ENCODE data around the gene DCHS1. TPM values are rescaled to one million over a fixed set of nuclear protein-coding genes. Genes with fewer than 3 reads are reported as not detected.

The DCHS1 gene
- total and polyA plus RNA-seq, 5 experiments from 2014 or later = 2.2 to 14.9 (median 6.1) TPM

GRCh38 chr11:6623391-6624363 is 31.9 kb downstream of the DCHS1 start:
- Mint-ChIP-seq H3K9me3 (no peaks in the 10 kb centered on the region), H3K4me3 (no peak overlapping the region), H3K4me1 (peaks cover 10 to 27% (median 22%) of the 10 kb centered on the region in 4 donors), H3K36me3 (peaks cover 0 to 21% (median 8%) of the 10 kb centered on the region in 3 donors), H3K27me3 (no peaks in the 10 kb centered on the region), H3K27ac (peak overlapping the region in 1 of 10 donors; percentile 57)
- ATAC-seq (no peak), DNase-seq (no peak)
- POLR2A ChIA-PET = interaction anchor here (0.8 to 5.0 kb wide), 2 partner anchors 11 to 23 kb away, joined by 3 to 27 read pairs; partner anchors contain the start of gene TAF10

GRCh38 chr11:6622261-6623171 is 33.1 kb downstream of the DCHS1 start:
- DNase-seq (no peak), ATAC-seq (no peak)
- Mint-ChIP-seq H3K36me3 (peaks cover 0 to 21% (median 8%) of the 10 kb centered on the region in 3 donors), H3K4me1 (peaks cover 7 to 16% (median 12%) of the 10 kb centered on the region in 4 donors), H3K9me3 (no peaks in the 10 kb centered on the region), H3K27ac (no peak overlapping the region), H3K4me3 (no peak overlapping the region), H3K27me3 (no peaks in the 10 kb centered on the region)
- POLR2A ChIA-PET = interaction anchor here (0.6 to 5.0 kb wide), 6 partner anchors 10 to 60 kb away, joined by 3 to 27 read pairs (median 6); partner anchors contain the start of genes MRPL17 and TAF10

- ATAC-seq = no peak
- Mint-ChIP-seq H3K4me3 (peak overlapping the region in 1 of 10 donors; percentile 20), H3K4me1 (peaks cover 4 to 14% (median 7%) of the 10 kb centered on the region in 4 donors), H3K27ac (peak overlapping the region in 2 of 10 donors; percentile 6 to 25), H3K36me3 (peaks cover 0 to 18% (median 8%) of the 10 kb centered on the region in 3 donors), H3K27me3 (no peaks in the 10 kb centered on the region), H3K9me3 (no peaks in the 10 kb centered on the region)
- no peak for DNase-seq
- POLR2A ChIA-PET = interaction anchor here (1.0 to 5.0 kb wide), 4 partner anchors 9 to 61 kb away, joined by 3 to 27 read pairs (median 8); partner anchors contain the start of genes MRPL17 and TAF10
These were observed 33.8 kb downstream of the DCHS1 start for GRCh38 chr11:6621711-6622211.

- H3K9me3 Mint-ChIP-seq = no peaks in the 10 kb centered on the region
- H3K27me3 Mint-ChIP-seq = no peaks in the 10 kb centered on the region
- H3K4me1 Mint-ChIP-seq = peaks cover 8 to 17% (median 11%) of the 10 kb centered on the region in 4 donors
- DNase-seq = no peak
- no peak overlapping the region for H3K27ac Mint-ChIP-seq
- no peak overlapping the region for H3K4me3 Mint-ChIP-seq
- POLR2A ChIA-PET = interaction anchor here (0.7 to 6.1 kb wide), 8 partner anchors 8 to 120 kb away, joined by 3 to 38 read pairs (median 6); partner anchors contain the start of genes DCHS1, MRPL17 and TAF10
- no peak for ATAC-seq
- peaks cover 5 to 22% (median 6%) of the 10 kb centered on the region in 3 donors for H3K36me3 Mint-ChIP-seq
These were observed 35.0 kb downstream of the DCHS1 start for GRCh38 chr11:6620636-6621035.

GRCh38 chr11:6619004-6619745 is 36.4 kb downstream of the DCHS1 start, which contains the start of gene TPP1:
TSS of gene TPP1 (minus strand) at chr11:6619422. CDS start at chr11:6619400, 22 bp downstream.
- peak; percentile 70 to 96 (median 91) for DNase-seq
- Mint-ChIP-seq H3K9me3 (no peaks in the 10 kb centered on the region), H3K27ac (no peak within 1 kb of the TSS), H3K4me1 (peaks cover 11 to 20% (median 14%) of the 10 kb centered on the region in 4 donors), H3K4me3 (no peak within 1 kb of the TSS), H3K27me3 (no peaks in the 10 kb centered on the region), H3K36me3 (peaks cover 6 to 22% (median 12%) of the 10 kb centered on the region in 3 donors)
- POLR2A ChIA-PET = interaction anchor here (0.7 to 6.1 kb wide), 22 partner anchors 8 to 385 kb away, joined by 3 to 58 read pairs (median 6); partner anchors contain the start of genes DCHS1, FHIP1B, ILK and MRPL17
- peak; percentile 93 to 97 for ATAC-seq

- Mint-ChIP-seq H3K36me3 (peaks cover 6 to 21% (median 10%) of the 10 kb centered on the region in 3 donors), H3K4me3 (no peak overlapping the region), H3K4me1 (peaks cover 11 to 20% (median 14%) of the 10 kb centered on the region in 4 donors), H3K27ac (no peak overlapping the region), H3K9me3 (no peaks in the 10 kb centered on the region), H3K27me3 (no peaks in the 10 kb centered on the region)
- POLR2A ChIA-PET = interaction anchor here (0.7 to 6.1 kb wide), 20 partner anchors 8 to 384 kb away, joined by 3 to 58 read pairs (median 6); partner anchors contain the start of genes DCHS1, FHIP1B, ILK and MRPL17
- DNase-seq (peak in 7 of 10 donors; percentile 32 to 80 (median 39)), ATAC-seq (peak; percentile 48 to 53)
These were observed 37.2 kb downstream of the DCHS1 start for GRCh38 chr11:6618117-6619003.

- Mint-ChIP-seq H3K4me1 (peaks cover 11 to 20% (median 14%) of the 10 kb centered on the region in 4 donors), H3K27ac (peak overlapping the region in 3 of 10 donors; percentile 1 to 60 (median 11)), H3K9me3 (no peaks in the 10 kb centered on the region), H3K36me3 (peaks cover 6 to 21% (median 10%) of the 10 kb centered on the region in 3 donors), H3K27me3 (no peaks in the 10 kb centered on the region), H3K4me3 (peak overlapping the region in 2 of 10 donors; percentile 4 to 71)
- DNase-seq = no peak
- ATAC-seq = no peak
- POLR2A ChIA-PET = interaction anchor here (1.2 to 6.1 kb wide), 8 partner anchors 10 to 227 kb away, joined by 3 to 58 read pairs (median 15); partner anchors contain the start of genes DCHS1, MRPL17 and SMPD1
These were observed 38.3 kb downstream of the DCHS1 start for GRCh38 chr11:6617315-6617781.

GRCh38 chr11:6616596-6617250 is 38.9 kb downstream of the DCHS1 start:
- DNase-seq (no peak), ATAC-seq (no peak)
- H3K9me3 Mint-ChIP-seq = no peaks in the 10 kb centered on the region
- H3K36me3 Mint-ChIP-seq = peaks cover 6 to 21% (median 10%) of the 10 kb centered on the region in 3 donors
- POLR2A ChIA-PET = interaction anchor here (0.9 to 6.1 kb wide), 7 partner anchors 12 to 227 kb away, joined by 3 to 58 read pairs (median 4); partner anchors contain the start of genes DCHS1, MRPL17 and SMPD1
- H3K27me3 Mint-ChIP-seq = no peaks in the 10 kb centered on the region
- peaks cover 11 to 18% (median 14%) of the 10 kb centered on the region in 4 donors for H3K4me1 Mint-ChIP-seq
- peak overlapping the region in 6 of 10 donors; percentile 4 to 71 (median 30) for H3K4me3 Mint-ChIP-seq
- H3K27ac Mint-ChIP-seq = peak overlapping the region in 3 of 10 donors; percentile 41 to 80 (median 54)

GRCh38 chr11:6615882-6616585 is 39.6 kb downstream of the DCHS1 start:
- no peaks in the 10 kb centered on the region for H3K9me3 Mint-ChIP-seq
- H3K4me3 Mint-ChIP-seq = peak overlapping the region in 3 of 10 donors; percentile 2 to 52 (median 37)
- POLR2A ChIA-PET = interaction anchor here (0.9 to 6.1 kb wide), 5 partner anchors 12 to 66 kb away, joined by 3 to 58 read pairs (median 4); partner anchors contain the start of genes DCHS1 and MRPL17
- peak overlapping the region in 8 of 10 donors; percentile 31 to 89 (median 58) for H3K27ac Mint-ChIP-seq
- DNase-seq = no peak
- H3K36me3 Mint-ChIP-seq = peaks cover 6 to 22% (median 10%) of the 10 kb centered on the region in 3 donors
- no peak for ATAC-seq
- peaks cover 17 to 21% (median 17%) of the 10 kb centered on the region in 4 donors for H3K4me1 Mint-ChIP-seq
- H3K27me3 Mint-ChIP-seq = no peaks in the 10 kb centered on the region
